Fibroblast of pulmonary artery (primary cell): Measurements from ENCODE around the gene ELMO1.

ENCODE experiments used
- DNase-seq: peaks from one replicate; pipeline ENCODE4 v3.0.0-alpha.2; 2010; ENCODE audit warnings: low read depth
- H3K4me3 ChIP-seq: replicated peaks from 2 replicates; pipeline ENCODE4 v1.5.1; 2011; ENCODE audit warnings: low read depth, mild to moderate bottlenecking, control low read depth, low read length, moderate library complexity
- TF ChIP-seq, protein P1 (sequence below): IDR thresholded peaks from 2 replicates; pipeline ENCODE4 v1.5.1; 2011; ENCODE audit warnings: mild to moderate bottlenecking, control low read depth, low read length, inconsistent platforms; ENCODE audit errors: missing control alignments

ELMO1 gene

GRCh38 chr7:37441816-37442215, 6.8 kb downstream of the ELMO1 start:
- H3K4me3 ChIP-seq, result no peak overlapping the region
- no peak for DNase-seq
- TF ChIP-seq, protein P1, sequence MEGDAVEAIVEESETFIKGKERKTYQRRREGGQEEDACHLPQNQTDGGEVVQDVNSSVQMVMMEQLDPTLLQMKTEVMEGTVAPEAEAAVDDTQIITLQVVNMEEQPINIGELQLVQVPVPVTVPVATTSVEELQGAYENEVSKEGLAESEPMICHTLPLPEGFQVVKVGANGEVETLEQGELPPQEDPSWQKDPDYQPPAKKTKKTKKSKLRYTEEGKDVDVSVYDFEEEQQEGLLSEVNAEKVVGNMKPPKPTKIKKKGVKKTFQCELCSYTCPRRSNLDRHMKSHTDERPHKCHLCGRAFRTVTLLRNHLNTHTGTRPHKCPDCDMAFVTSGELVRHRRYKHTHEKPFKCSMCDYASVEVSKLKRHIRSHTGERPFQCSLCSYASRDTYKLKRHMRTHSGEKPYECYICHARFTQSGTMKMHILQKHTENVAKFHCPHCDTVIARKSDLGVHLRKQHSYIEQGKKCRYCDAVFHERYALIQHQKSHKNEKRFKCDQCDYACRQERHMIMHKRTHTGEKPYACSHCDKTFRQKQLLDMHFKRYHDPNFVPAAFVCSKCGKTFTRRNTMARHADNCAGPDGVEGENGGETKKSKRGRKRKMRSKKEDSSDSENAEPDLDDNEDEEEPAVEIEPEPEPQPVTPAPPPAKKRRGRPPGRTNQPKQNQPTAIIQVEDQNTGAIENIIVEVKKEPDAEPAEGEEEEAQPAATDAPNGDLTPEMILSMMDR, result no peak

DNA sequence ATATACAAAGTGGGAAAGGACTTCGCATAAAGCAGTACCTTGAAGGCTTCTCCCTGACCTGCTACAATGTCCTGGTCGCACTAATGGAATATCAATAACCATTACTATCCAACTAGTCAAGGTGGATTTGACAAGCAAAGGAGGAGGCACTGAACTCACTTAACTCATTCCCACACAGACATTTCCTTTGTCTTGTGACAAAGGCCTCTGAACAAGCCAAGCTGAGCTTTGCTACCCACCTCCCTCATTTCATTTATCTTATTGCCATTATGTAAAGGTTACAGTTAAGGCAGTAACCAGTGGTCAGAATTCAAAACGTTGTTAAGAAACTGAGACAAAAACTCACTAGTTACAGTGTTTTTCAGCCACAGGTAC, 7.3 kb downstream of the ELMO1 start:
- DNase-seq, result no peak

DNA sequence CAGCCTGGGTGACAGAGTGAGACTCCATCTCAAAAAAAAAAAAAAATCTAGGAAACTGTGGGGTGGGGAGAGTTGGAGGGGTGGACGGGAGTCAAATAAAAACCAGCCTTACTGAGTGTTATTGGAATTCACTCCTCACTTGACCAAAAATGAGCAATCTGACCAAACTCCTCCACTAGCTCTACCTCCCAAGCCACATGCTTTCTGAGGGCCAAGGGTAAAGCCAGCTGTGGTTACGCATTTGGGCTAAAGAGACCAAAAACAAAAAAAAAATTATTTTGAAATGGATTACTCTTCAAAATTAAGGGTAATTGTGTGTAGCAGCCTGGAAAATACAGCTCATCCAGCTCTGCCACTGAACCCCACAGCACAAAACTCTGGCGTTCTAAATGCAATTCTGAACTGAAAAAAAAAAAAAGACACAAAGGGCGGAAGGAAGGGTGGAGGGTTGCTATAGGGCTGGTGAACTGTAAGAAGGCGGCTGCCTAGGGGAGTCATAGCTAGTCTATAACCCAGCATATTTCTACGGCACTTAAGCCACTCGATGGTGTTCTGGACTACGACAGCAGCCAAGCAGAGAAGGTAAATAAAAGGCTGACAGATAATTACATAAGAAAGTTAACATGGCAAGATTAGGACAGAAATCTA, 7.8 kb downstream of the ELMO1 start:
- DNase-seq, result no peak
- TF ChIP-seq, protein P1, result no peak
- H3K4me3 ChIP-seq, result no peak overlapping the region

More for the DNA sequence above, 7.3 kb downstream of the ELMO1 start:
- H3K4me3 ChIP-seq, result no peak overlapping the region
- TF ChIP-seq, protein P1, result no peak

- no peak overlapping the region for H3K4me3 ChIP-seq
Measured at GRCh38 chr7:37439653-37440026, 9.0 kb downstream of the ELMO1 start.

DNA sequence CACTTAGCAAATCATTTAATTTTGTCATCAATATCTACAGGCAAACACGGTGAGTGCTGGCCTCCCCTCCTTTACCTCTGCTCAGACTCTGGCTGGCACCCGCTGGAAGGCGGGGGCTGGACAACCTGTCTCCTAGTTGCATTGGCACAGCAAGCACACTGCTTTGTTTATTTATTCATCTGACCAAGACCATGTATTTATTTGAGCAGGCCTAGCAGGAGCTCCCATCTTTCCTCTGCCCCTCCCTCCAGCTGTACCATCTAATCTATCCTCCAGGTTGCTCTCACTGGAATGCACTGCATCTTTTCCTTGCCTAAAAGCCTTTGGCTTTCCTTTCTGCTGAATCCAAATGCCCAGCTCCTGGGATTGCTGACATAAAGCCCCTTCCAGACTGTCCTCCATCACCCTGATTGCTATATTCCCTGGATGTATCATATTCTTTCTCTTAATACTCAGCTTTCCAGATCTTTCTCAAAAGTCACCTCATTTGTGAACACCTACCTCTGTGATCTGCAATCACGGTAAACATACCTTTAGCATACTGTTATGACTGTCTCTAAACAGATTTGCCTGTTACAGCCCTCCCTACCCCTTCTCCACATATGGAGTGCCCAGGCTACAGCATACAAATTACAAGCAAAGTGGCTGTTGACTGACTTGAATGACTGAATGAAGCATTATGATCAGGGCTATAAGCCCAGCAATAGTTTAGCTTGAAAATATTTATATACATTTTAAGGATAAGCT, 9.6 kb downstream of the ELMO1 start:
- H3K4me3 ChIP-seq, result no peak overlapping the region
- DNase-seq, result no peak
- TF ChIP-seq, protein P1, result no peak

More at GRCh38 chr7:37439653-37440026, 9.0 kb downstream of the ELMO1 start:
- DNase-seq, result no peak
- TF ChIP-seq, protein P1, result no peak

DNA sequence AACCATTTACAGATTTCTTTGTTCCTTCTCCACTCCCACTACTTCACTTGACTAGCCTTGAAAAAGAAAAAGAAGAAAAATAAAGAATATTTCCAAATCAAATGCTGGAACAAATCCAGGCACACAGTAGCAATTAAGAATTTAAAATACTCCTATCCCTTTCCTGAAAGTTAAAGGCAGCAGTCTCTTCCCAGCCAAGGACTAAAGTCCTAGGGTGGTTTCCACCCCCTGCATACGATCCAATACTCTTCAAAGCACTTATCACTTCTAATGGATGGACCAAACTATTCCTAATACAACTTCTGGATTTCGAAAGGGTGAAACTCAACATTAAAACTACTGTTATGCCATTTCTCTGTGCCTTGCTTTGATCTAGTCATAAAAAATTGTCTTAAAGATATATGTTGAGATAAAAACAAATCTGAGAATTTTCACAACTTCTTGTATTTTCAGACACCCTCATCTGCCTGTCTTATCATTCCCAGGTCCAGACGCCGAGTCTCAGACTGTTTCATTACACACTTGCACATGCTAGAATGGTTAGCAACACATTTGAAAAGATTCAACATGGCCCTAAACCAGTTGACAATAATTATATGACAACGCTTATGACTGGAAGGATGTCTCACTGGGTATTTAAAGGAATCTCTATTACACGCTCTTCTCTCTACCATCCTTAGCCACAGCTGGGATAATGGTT, 13.4 kb downstream of the ELMO1 start:
- no peak for DNase-seq
- H3K4me3 ChIP-seq, result no peak overlapping the region
- TF ChIP-seq, protein P1, result no peak
